Loucy (cell line): Measurements from ENCODE around the gene MVP.
A peak's percentile ranks its signal among the peaks of the same experiment; 100 is the strongest.

Experiments used
- H2AFZ ChIP-seq: fragments of 200-600 bp; sonication (generic); 2 replicates; pipeline ENCODE4 v1.6.0; 2016; ENCODE audit warnings: antibody characterized with exemption, mild to moderate bottlenecking, low read length, moderate library complexity
- H3F3A ChIP-seq: fragments of 200-600 bp; 2 replicates; pipeline ENCODE4 v1.6.0; 2016; ENCODE audit warnings: antibody characterized with exemption, low read depth, mild to moderate bottlenecking
- H3K27me3 ChIP-seq: fragments of 200-600 bp; sonication (generic); 2 replicates; pipeline ENCODE4 v1.6.1; 2014; ENCODE audit warnings: low read length, mild to moderate bottlenecking; ENCODE audit not compliant: insufficient read depth, poor library complexity, severe bottlenecking
- H3K36me3 ChIP-seq: fragments of 200-600 bp; sonication (generic); 2 replicates; pipeline ENCODE4 v1.6.1; 2016; ENCODE audit warnings: low read length; ENCODE audit not compliant: insufficient read depth
- H3K4me1 ChIP-seq: fragments of 200-600 bp; sonication (generic); 2 replicates; pipeline ENCODE4 v1.5.1; 2014; ENCODE audit warnings: low read length, mild to moderate bottlenecking; ENCODE audit not compliant: insufficient read depth, poor library complexity, severe bottlenecking
- H3K4me2 ChIP-seq: fragments of 200-600 bp; sonication (generic); 2 replicates; pipeline ENCODE4 v1.6.0; 2014; ENCODE audit warnings: antibody characterized with exemption, low read length, low read depth, mild to moderate bottlenecking; ENCODE audit not compliant: poor library complexity, severe bottlenecking
- H3K4me3 ChIP-seq: fragments of 200-600 bp; sonication (generic); 2 replicates; pipeline ENCODE4 v1.5.1; 2014; ENCODE audit warnings: low read length, mild to moderate bottlenecking, mixed read lengths; ENCODE audit not compliant: poor library complexity, severe bottlenecking
- H3K79me2 ChIP-seq: fragments of 200-600 bp; sonication (generic); 2 replicates; pipeline ENCODE4 v1.6.1; 2014; ENCODE audit warnings: low read length; ENCODE audit not compliant: insufficient read depth
- H3K9ac ChIP-seq: fragments of 200-600 bp; sonication (generic); 2 replicates; pipeline ENCODE4 v1.6.0; 2014; ENCODE audit warnings: mild to moderate bottlenecking, low read depth, low read length, moderate library complexity; ENCODE audit not compliant: poor library complexity, severe bottlenecking
- H3K9me2 ChIP-seq: fragments of 200-600 bp; sonication (generic); replicated peaks from 2 replicates; pipeline ENCODE4 v1.6.1; 2016; ENCODE audit warnings: low read depth, low read length, mixed read lengths
- H3K9me3 ChIP-seq: fragments of 200-600 bp; sonication (generic); 2 replicates; pipeline ENCODE4 v1.6.1; 2014; ENCODE audit warnings: mild to moderate bottlenecking, antibody characterized with exemption, low read length, low read depth; ENCODE audit not compliant: insufficient read depth
- H4K20me1 ChIP-seq: fragments of 200-600 bp; sonication (generic); 2 replicates; pipeline ENCODE4 v1.6.0; 2014; ENCODE audit warnings: antibody characterized with exemption, low read length, mild to moderate bottlenecking; ENCODE audit not compliant: insufficient read depth, poor library complexity, severe bottlenecking
- EZH2phosphoT487 ChIP-seq: fragments of 200-600 bp; IDR thresholded peaks from 2 replicates; pipeline ENCODE4 v1.6.1; 2018; ENCODE audit warnings: antibody characterized with exemption, mild to moderate bottlenecking, moderate library complexity, borderline replicate concordance
- TF ChIP-seq, protein P1 (sequence below): fragments of 200-600 bp; sonication (generic); conservative IDR thresholded peaks from 2 replicates; pipeline ENCODE4 v1.5.1; 2014; ENCODE audit warnings: mild to moderate bottlenecking, antibody characterized with exemption, low read length

MVP gene

GRCh38 chr16:29815793-29816693 lies 4.2 kb upstream of the MVP start, which contains the start of gene PAGR1:
PAGR1 (plus strand) TSS chr16:29816152; CDS start chr16:29816526, 374 bp downstream.
- Histone ChIP-seq H3K4me1 (peaks cover 51% of the 10 kb centered on the region), H2AFZ (peak within 1 kb of the TSS; percentile 82), H3K79me2 (peaks cover 37% of the 10 kb centered on the region), H3K9ac (peak within 1 kb of the TSS; percentile 86), H3K4me2 (peak within 1 kb of the TSS; percentile 97), H3K9me3 (no peaks in the 10 kb centered on the region), H3K9me2 (no peaks in the 10 kb centered on the region), H3K27me3 (no peaks in the 10 kb centered on the region), H3F3A (peaks cover 4% of the 10 kb centered on the region; the same call in 1 of the 2 replicates), H3K4me3 (peak within 1 kb of the TSS; percentile 93), H4K20me1 (peaks cover 19% of the 10 kb centered on the region), H3K36me3 (peaks cover 2% of the 10 kb centered on the region; the same call in 1 of the 2 replicates)
- TF ChIP-seq, protein P1, sequence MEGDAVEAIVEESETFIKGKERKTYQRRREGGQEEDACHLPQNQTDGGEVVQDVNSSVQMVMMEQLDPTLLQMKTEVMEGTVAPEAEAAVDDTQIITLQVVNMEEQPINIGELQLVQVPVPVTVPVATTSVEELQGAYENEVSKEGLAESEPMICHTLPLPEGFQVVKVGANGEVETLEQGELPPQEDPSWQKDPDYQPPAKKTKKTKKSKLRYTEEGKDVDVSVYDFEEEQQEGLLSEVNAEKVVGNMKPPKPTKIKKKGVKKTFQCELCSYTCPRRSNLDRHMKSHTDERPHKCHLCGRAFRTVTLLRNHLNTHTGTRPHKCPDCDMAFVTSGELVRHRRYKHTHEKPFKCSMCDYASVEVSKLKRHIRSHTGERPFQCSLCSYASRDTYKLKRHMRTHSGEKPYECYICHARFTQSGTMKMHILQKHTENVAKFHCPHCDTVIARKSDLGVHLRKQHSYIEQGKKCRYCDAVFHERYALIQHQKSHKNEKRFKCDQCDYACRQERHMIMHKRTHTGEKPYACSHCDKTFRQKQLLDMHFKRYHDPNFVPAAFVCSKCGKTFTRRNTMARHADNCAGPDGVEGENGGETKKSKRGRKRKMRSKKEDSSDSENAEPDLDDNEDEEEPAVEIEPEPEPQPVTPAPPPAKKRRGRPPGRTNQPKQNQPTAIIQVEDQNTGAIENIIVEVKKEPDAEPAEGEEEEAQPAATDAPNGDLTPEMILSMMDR: peak; percentile 82
- no peak for TF ChIP-seq EZH2phosphoT487

DNA sequence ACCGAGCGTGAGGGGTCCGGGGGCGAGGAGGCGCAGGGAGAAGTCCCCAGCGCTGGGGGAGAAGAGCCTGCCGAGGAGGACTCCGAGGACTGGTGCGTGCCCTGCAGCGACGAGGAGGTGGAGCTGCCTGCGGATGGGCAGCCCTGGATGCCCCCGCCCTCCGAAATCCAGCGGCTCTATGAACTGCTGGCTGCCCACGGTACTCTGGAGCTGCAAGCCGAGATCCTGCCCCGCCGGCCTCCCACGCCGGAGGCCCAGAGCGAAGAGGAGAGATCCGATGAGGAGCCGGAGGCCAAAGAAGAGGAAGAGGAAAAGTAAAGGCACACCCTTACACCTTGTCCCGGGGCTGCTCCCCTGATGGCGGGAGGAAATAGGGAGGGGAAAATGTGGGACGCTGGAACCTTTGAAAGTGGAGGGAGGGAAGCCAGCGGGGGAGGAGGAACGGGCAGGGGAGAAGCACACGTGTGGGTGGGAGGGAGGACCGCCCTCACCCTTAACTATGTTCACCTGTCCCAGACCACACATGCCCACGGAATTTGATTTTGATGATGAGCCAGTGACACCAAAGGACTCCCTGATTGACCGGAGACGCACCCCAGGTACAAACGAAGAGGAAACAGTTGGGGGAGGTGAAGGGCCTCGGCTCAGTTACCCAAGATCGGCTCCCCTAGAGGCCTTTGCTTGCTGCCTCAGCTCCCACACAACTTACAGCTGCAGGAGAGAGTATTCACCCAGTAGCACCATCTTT lies 3.4 kb upstream of the MVP start:
- H3K9ac ChIP-seq: peak overlapping the region; percentile 86
- H3K27me3 ChIP-seq: no peaks in the 10 kb centered on the region
- peak overlapping the region; percentile 93 for H3K4me3 ChIP-seq
- peak overlapping the region; percentile 82 for H2AFZ ChIP-seq
- H3F3A ChIP-seq: peaks cover 4% of the 10 kb centered on the region; the same call in 1 of the 2 replicates
- H3K79me2 ChIP-seq: peaks cover 34% of the 10 kb centered on the region
- peak overlapping the region; percentile 97 for H3K4me2 ChIP-seq
- H3K9me2 ChIP-seq: no peaks in the 10 kb centered on the region
- TF ChIP-seq, protein P1: 0 out of 2 replicates have a peak, but pooled peaks have one; percentile 25
- no peak for TF ChIP-seq EZH2phosphoT487
- no peaks in the 10 kb centered on the region for H3K9me3 ChIP-seq
- peaks cover 48% of the 10 kb centered on the region for H3K4me1 ChIP-seq
- no peaks in the 10 kb centered on the region; the same call in 1 of the 2 replicates for H3K36me3 ChIP-seq
- peaks cover 15% of the 10 kb centered on the region for H4K20me1 ChIP-seq

- Histone ChIP-seq H3K4me2 (peak overlapping the region; percentile 97), H3K4me3 (peak overlapping the region; percentile 93), H3F3A (peaks cover 4% of the 10 kb centered on the region; the same call in 1 of the 2 replicates), H3K4me1 (peaks cover 44% of the 10 kb centered on the region), H3K79me2 (peaks cover 34% of the 10 kb centered on the region), H3K27me3 (no peaks in the 10 kb centered on the region), H4K20me1 (peaks cover 15% of the 10 kb centered on the region), H3K9me3 (no peaks in the 10 kb centered on the region), H3K36me3 (no peaks in the 10 kb centered on the region; the same call in 1 of the 2 replicates), H2AFZ (no peak overlapping the region), H3K9me2 (no peaks in the 10 kb centered on the region), H3K9ac (peak overlapping the region; percentile 86)
- TF ChIP-seq, protein P1: no peak
- no peak for TF ChIP-seq EZH2phosphoT487
These were observed 2.2 kb upstream of the MVP start for GRCh38 chr16:29818082-29818481.
